Measurements from ENCODE around the gene TTLL3. TPM values are rescaled to one million over a fixed set of nuclear protein-coding genes. Genes with fewer than 3 reads are reported as not detected.

TTLL3 gene
- polyA plus RNA-seq, 1 of the 3 experiments (the other 2 are of a cell fraction): 41.6 TPM

DNA sequence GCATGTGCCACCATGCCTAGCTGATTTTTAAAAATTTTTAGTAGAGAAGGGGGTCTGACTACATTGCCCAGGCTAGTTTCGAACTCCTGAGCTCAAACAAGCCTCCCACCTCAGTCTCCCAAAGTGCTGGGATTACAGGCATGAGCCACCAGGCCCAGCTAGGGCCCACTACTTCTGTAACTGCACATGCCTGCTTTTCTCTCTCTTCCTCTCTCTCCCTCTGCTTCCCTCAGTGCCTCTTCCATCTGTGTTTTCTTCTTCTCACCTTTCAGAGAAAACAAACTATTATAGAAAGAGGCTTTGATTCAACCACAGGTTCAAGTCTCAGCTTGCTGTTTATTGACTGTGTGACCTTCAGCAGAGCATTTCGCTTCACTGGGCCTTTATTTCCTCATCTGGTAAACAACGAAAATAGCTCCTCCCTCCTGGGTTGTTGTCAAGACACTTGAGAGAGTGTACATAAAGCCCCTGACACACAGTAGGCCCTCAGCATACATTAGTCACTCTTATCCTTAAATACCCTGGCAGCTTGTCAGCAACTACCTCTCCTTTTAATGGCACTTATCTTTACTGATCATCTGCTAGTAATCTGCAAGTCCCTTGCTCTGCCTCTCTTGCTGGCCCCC lies 28.0 kb upstream of the TTLL3 start:
- no peaks in the 10 kb centered on the region for H3K9me3 ChIP-seq
- peaks cover 13% of the 10 kb centered on the region for H3F3A ChIP-seq (replicated peaks; ENCODE audit: insufficient read depth)
- no peak overlapping the region for H3K9ac ChIP-seq
- H3K27ac ChIP-seq (ENCODE audit: low read depth in 2 of 2, low read length in 1 of 2): no peak overlapping the region
- no peaks in the 10 kb centered on the region for H3K27me3 ChIP-seq (ENCODE audit: insufficient read depth)
- ChIA-PET POLR2A (interaction anchor here (1.0 to 1.1 kb wide), 2 partner anchors 10 to 12 kb away, joined by 3 to 4 read pairs; partner anchors contain the start of genes ARPC4, CAMK1 and TADA3), CTCF (no interaction called here)
- no peaks in the 10 kb centered on the region for H3K9me2 ChIP-seq
- H3K4me1 ChIP-seq (ENCODE audit: control insufficient read depth in 1 of 2, insufficient read depth in 2 of 2, low read depth in 1 of 2, low read length in 1 of 2): no peaks in the 10 kb centered on the region; a peak in 1 of 4 replicates
- no peaks in the 10 kb centered on the region for H4K20me1 ChIP-seq (ENCODE audit: insufficient read depth)
- DNase-seq: no peak
- H3K36me3 ChIP-seq (replicated peaks in 1 of 2; ENCODE audit: control insufficient read depth in 1 of 2, insufficient read depth in 2 of 2, low read length in 1 of 2): peaks cover 30 to 48% of the 10 kb centered on the region in 2 experiments
- H3K4me3 ChIP-seq (ENCODE audit: low read depth in 2 of 2, low read length in 1 of 2): no peak overlapping the region
- H3K79me2 ChIP-seq (ENCODE audit: insufficient read depth): no peaks in the 10 kb centered on the region
- 81% methylated on average over 3 of the region's 3 CpGs for WGBS (ENCODE audit: low lambda C conversion rate)
- H2AFZ ChIP-seq (ENCODE audit: low read depth): no peak overlapping the region
- no peak overlapping the region for H3K4me2 ChIP-seq
- TF ChIP-seq YY1 (IDR thresholded peaks at IDR 0.05; ENCODE audit: low read depth) (no peak), TEAD4 (IDR thresholded peaks at IDR 0.05; ENCODE audit: borderline replicate concordance, insufficient read depth) (no peak), RFX5 (IDR thresholded peaks at IDR 0.05; ENCODE audit: low read length) (no peak), NRF1 (IDR thresholded peaks at IDR 0.05; ENCODE audit: low read depth, low read length) (no peak), RAD21 (IDR thresholded peaks at IDR 0.05; ENCODE audit: low read length) (no peak), FOSL2 (IDR thresholded peaks at IDR 0.05; ENCODE audit: borderline replicate concordance, low read depth) (no peak), MAX (IDR thresholded peaks at IDR 0.05; ENCODE audit: low read depth) (no peak), MEF2A (IDR thresholded peaks at IDR 0.05; ENCODE audit: borderline replicate concordance, low read depth) (no peak), JUND (IDR thresholded peaks at IDR 0.05) (no peak), GABPA (IDR thresholded peaks at IDR 0.05; ENCODE audit: low read depth) (no peak), CHD2 (IDR thresholded peaks at IDR 0.05; ENCODE audit: low read length, partially characterized antibody) (no peak), USF2 (IDR thresholded peaks at IDR 0.05; ENCODE audit: borderline replicate concordance, low read depth, low read length) (no peak), POLR2AphosphoS5 (IDR thresholded peaks at IDR 0.05; ENCODE audit: low read depth, low read length) (no peak), REST (IDR thresholded peaks at IDR 0.05; ENCODE audit: low read depth, low read length) (no peak), FOXM1 (IDR thresholded peaks at IDR 0.05; ENCODE audit: low read depth) (no peak)
- TF ChIP-seq, protein P1, sequence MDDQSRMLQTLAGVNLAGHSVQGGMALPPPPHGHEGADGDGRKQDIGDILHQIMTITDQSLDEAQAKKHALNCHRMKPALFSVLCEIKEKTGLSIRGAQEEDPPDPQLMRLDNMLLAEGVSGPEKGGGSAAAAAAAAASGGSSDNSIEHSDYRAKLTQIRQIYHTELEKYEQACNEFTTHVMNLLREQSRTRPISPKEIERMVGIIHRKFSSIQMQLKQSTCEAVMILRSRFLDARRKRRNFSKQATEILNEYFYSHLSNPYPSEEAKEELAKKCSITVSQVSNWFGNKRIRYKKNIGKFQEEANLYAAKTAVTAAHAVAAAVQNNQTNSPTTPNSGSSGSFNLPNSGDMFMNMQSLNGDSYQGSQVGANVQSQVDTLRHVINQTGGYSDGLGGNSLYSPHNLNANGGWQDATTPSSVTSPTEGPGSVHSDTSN (IDR thresholded peaks at IDR 0.05): no peak
- TF ChIP-seq, protein P2, sequence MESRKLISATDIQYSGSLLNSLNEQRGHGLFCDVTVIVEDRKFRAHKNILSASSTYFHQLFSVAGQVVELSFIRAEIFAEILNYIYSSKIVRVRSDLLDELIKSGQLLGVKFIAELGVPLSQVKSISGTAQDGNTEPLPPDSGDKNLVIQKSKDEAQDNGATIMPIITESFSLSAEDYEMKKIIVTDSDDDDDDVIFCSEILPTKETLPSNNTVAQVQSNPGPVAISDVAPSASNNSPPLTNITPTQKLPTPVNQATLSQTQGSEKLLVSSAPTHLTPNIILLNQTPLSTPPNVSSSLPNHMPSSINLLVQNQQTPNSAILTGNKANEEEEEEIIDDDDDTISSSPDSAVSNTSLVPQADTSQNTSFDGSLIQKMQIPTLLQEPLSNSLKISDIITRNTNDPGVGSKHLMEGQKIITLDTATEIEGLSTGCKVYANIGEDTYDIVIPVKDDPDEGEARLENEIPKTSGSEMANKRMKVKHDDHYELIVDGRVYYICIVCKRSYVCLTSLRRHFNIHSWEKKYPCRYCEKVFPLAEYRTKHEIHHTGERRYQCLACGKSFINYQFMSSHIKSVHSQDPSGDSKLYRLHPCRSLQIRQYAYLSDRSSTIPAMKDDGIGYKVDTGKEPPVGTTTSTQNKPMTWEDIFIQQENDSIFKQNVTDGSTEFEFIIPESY (IDR thresholded peaks at IDR 0.05; ENCODE audit: borderline replicate concordance, low read depth): no peak
- TF ChIP-seq, protein P3, sequence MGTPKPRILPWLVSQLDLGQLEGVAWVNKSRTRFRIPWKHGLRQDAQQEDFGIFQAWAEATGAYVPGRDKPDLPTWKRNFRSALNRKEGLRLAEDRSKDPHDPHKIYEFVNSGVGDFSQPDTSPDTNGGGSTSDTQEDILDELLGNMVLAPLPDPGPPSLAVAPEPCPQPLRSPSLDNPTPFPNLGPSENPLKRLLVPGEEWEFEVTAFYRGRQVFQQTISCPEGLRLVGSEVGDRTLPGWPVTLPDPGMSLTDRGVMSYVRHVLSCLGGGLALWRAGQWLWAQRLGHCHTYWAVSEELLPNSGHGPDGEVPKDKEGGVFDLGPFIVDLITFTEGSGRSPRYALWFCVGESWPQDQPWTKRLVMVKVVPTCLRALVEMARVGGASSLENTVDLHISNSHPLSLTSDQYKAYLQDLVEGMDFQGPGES (IDR thresholded peaks at IDR 0.05; ENCODE audit: low read depth, low read length): no peak
